Breast epithelium (tissue), 4 donors: ENCODE results near the gene APOL1. TPM values are rescaled to one million over a fixed set of nuclear protein-coding genes. Genes with fewer than 3 reads are reported as not detected.

ENCODE experiments used
- DNase-seq, 2 donors: peaks; one replicate each; pipeline ENCODE4 v3.0.0-alpha.2; 2019; ENCODE audit warnings: low spot score in 2 of 2
- H3K27ac ChIP-seq, 2 donors: fragments of 200-600 bp; sonication (generic) in 1 of 2; one replicate each; pipeline ENCODE4 v1.5.1; 2016 to 2019; ENCODE audit warnings: mild to moderate bottlenecking in 1 of 2
- H3K27me3 ChIP-seq, 2 donors: fragments of 200-600 bp; sonication (generic) in 1 of 2; one replicate each; pipeline versions ENCODE4 v1.5.1 to v1.6.0; 2017 to 2019; ENCODE audit warnings: control low read depth in 1 of 2, mild to moderate bottlenecking in 1 of 2
- H3K36me3 ChIP-seq: fragments of 200-600 bp; one replicate; pipeline ENCODE4 v1.5.1; 2019
- H3K4me1 ChIP-seq, 2 donors: fragments of 200-600 bp; sonication (generic); one replicate each; pipeline ENCODE4 v1.5.1; 2016 to 2019; ENCODE audit warnings: control low read depth in 1 of 2
- H3K4me3 ChIP-seq, 3 donors: fragments of 200-600 bp; sonication (generic); 1 replicate in 2 of 3; 2 replicates in 1 of 3; pipeline ENCODE4 v1.5.1; 2016 to 2019; ENCODE audit warnings: mild to moderate bottlenecking in 3 of 3, moderate library complexity in 2 of 3
- H3K9me3 ChIP-seq, 2 donors: fragments of 200-600 bp; sonication (generic) in 1 of 2; one replicate each; pipeline ENCODE4 v1.5.1; 2016 to 2019; ENCODE audit warnings: control low read depth in 1 of 2
- POLR2A ChIP-seq: fragments of 450-650 bp; IDR thresholded peaks from one replicate; pipeline ENCODE4 v1.6.1; 2016; ENCODE audit warnings: antibody characterized with exemption, mild to moderate bottlenecking, moderate library complexity
- POLR2AphosphoS5 ChIP-seq, 3 donors: sonication (generic); formaldehyde crosslinking; IDR thresholded peaks; one replicate each; pipeline ENCODE4 v1.6.1; 2017; ENCODE audit warnings: antibody characterized with exemption in 3 of 3
- intact Hi-C: fragments of 100-400 bp; cut with DNase I; formaldehyde crosslinking; loops from one replicate; pipeline ENCODE4 v1.15.1; 2023; ENCODE audit warnings: low total_unique reads
- total RNA-seq, 3 donors: library from RNA; depleted of rRNA; stranded (reverse); fragments of >200 nt; gene quantifications; one replicate each; pipeline ENCODE4 v1.1.0, GENCODE V29; 2016
- TF ChIP-seq, protein P1 (sequence below), 3 donors: fragments of 450-650 bp; IDR thresholded peaks; one replicate each; pipeline ENCODE4 v1.5.1; 2016 to 2017; ENCODE audit warnings: antibody characterized with exemption in 3 of 3, mild to moderate bottlenecking in 3 of 3, moderate library complexity in 3 of 3

The APOL1 gene
- total RNA-seq, 3 donors from 2014 or later: 5.9 to 38.3 (median 22.2) TPM

GRCh38 chr22:36295247-36295646 lies 42.3 kb downstream of the APOL1 start:
- peak overlapping the region; percentile 1 to 22 for H3K27ac ChIP-seq

GRCh38 chr22:36296690-36297089 lies 43.8 kb downstream of the APOL1 start:
- Histone ChIP-seq H3K4me3 (no peak overlapping the region), H3K9me3 (no peaks in the 10 kb centered on the region), H3K27me3 (no peaks in the 10 kb centered on the region), H3K27ac (peak overlapping the region; percentile 34 to 52), H3K4me1 (no peaks in the 10 kb centered on the region), H3K36me3 (peaks cover 53% of the 10 kb centered on the region)
- DNase-seq: no peak
- TF ChIP-seq POLR2AphosphoS5 (IDR thresholded peaks at IDR 0.05) (no peak), POLR2A (no peak)
- TF ChIP-seq, protein P1, sequence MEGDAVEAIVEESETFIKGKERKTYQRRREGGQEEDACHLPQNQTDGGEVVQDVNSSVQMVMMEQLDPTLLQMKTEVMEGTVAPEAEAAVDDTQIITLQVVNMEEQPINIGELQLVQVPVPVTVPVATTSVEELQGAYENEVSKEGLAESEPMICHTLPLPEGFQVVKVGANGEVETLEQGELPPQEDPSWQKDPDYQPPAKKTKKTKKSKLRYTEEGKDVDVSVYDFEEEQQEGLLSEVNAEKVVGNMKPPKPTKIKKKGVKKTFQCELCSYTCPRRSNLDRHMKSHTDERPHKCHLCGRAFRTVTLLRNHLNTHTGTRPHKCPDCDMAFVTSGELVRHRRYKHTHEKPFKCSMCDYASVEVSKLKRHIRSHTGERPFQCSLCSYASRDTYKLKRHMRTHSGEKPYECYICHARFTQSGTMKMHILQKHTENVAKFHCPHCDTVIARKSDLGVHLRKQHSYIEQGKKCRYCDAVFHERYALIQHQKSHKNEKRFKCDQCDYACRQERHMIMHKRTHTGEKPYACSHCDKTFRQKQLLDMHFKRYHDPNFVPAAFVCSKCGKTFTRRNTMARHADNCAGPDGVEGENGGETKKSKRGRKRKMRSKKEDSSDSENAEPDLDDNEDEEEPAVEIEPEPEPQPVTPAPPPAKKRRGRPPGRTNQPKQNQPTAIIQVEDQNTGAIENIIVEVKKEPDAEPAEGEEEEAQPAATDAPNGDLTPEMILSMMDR (IDR thresholded peaks at IDR 0.05): no peak
- intact Hi-C loops: no loop called here

More at GRCh38 chr22:36295247-36295646, 42.3 kb downstream of the APOL1 start:
- TF ChIP-seq POLR2AphosphoS5 (IDR thresholded peaks at IDR 0.05): no peak
- no peak for TF ChIP-seq POLR2A
- TF ChIP-seq, protein P1 (IDR thresholded peaks at IDR 0.05): no peak
- Histone ChIP-seq H3K9me3 (no peaks in the 10 kb centered on the region), H3K27me3 (no peaks in the 10 kb centered on the region), H3K4me3 (no peak overlapping the region), H3K4me1 (no peaks in the 10 kb centered on the region), H3K36me3 (peaks cover 54% of the 10 kb centered on the region)
- intact Hi-C loops: no loop called here
- DNase-seq: no peak

- intact Hi-C loops: no loop called here
- Histone ChIP-seq H3K4me3 (no peak overlapping the region), H3K27me3 (no peaks in the 10 kb centered on the region), H3K4me1 (no peaks in the 10 kb centered on the region), H3K9me3 (no peaks in the 10 kb centered on the region), H3K36me3 (peaks cover 48% of the 10 kb centered on the region), H3K27ac (peak overlapping the region in 1 of 2 donors; percentile 36)
- no peak for DNase-seq
- TF ChIP-seq, protein P1 (IDR thresholded peaks at IDR 0.05): no peak
- no peak for TF ChIP-seq POLR2A
- TF ChIP-seq POLR2AphosphoS5 (IDR thresholded peaks at IDR 0.05): peak in 2 of 3 donors; percentile 23 to 27
Observed at GRCh38 chr22:36297568-36297967, 44.6 kb downstream of the APOL1 start.

DNA sequence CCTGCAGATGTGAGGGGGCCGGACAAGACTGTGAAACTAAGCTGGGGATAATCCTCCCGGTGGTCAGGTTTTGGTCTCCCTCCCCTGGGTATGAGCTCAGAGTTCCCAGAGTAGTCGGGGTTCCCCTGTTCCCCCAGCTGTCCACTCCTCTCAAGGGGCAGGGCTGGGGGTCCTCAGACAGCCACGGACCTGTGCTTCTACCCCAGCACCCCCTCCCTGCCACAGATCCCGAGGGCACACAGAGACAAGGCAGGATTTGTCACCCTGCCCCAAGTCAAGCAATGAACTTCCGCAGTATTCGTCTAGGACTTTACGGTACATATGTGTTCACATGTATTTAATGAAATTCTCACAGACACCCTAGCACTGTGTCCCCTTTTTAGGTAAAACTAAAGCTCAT lies 45.2 kb downstream of the APOL1 start:
- intact Hi-C loops: no loop called here
- Histone ChIP-seq H3K9me3 (no peaks in the 10 kb centered on the region), H3K27me3 (no peaks in the 10 kb centered on the region), H3K27ac (peak overlapping the region; percentile 22 to 36), H3K4me1 (no peaks in the 10 kb centered on the region), H3K36me3 (peaks cover 43% of the 10 kb centered on the region), H3K4me3 (no peak overlapping the region)
- no peak for DNase-seq
- TF ChIP-seq, protein P1 (IDR thresholded peaks at IDR 0.05): no peak
- TF ChIP-seq POLR2A: no peak
- no peak for TF ChIP-seq POLR2AphosphoS5 (IDR thresholded peaks at IDR 0.05)

DNA sequence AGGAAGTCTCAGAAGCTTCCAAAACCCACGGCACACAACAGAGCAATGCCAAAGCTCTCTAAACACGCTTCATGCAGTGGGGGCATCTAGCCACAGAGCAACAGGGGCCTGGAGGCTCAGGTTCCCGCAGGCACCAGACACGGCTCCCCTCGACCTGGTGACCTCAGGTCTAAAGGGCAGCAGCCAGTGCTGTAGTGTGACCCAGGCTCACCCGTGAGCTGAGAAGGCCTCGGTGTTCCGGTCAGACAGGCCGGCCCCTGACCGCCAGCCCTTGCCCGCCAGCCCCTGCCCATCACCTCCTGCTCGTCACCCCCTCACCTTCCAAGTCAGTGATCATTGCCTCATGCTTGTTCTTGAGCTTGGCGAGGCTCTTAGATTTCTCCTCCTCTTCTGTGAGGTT lies 45.7 kb downstream of the APOL1 start:
- no peaks in the 10 kb centered on the region for H3K9me3 ChIP-seq
- peak overlapping the region; percentile 22 to 36 for H3K27ac ChIP-seq
- no peak for TF ChIP-seq POLR2AphosphoS5 (IDR thresholded peaks at IDR 0.05)
- no peak for TF ChIP-seq POLR2A
- TF ChIP-seq, protein P1 (IDR thresholded peaks at IDR 0.05): no peak
- intact Hi-C loops: no loop called here
- H3K4me3 ChIP-seq: no peak overlapping the region
- H3K4me1 ChIP-seq: no peaks in the 10 kb centered on the region
- no peak for DNase-seq
- peaks cover 38% of the 10 kb centered on the region for H3K36me3 ChIP-seq
- no peaks in the 10 kb centered on the region for H3K27me3 ChIP-seq
